Measurements from ENCODE around the gene NDUFB7. TPM values are rescaled to one million over a fixed set of nuclear protein-coding genes. Genes with fewer than 3 reads are reported as not detected.

The NDUFB7 gene
- total RNA-seq, 1 experiment from 2014 or later = 192 TPM

- Histone ChIP-seq H3K79me2 (ENCODE audit: low read depth) (peaks cover 82% of the 10 kb centered on the region), H3K27me3 (ENCODE audit: insufficient read depth, low read depth) (no peaks in the 10 kb centered on the region), H3K4me2 (no peak overlapping the region), H3K27ac (no peak overlapping the region), H3K4me1 (replicated peaks; ENCODE audit: insufficient read depth) (peaks cover 16% of the 10 kb centered on the region), H3K4me3 (no peak overlapping the region), H3K9me2 (ENCODE audit: insufficient read depth) (no peaks in the 10 kb centered on the region), H4K20me1 (ENCODE audit: insufficient read depth) (peaks cover 56% of the 10 kb centered on the region), H3K36me3 (ENCODE audit: low read depth) (no peaks in the 10 kb centered on the region), H2AFZ (no peak overlapping the region), H3K9me3 (ENCODE audit: insufficient read depth, low read depth) (no peaks in the 10 kb centered on the region), H3F3A (ENCODE audit: insufficient read depth, low read depth) (peaks cover 18% of the 10 kb centered on the region)
- intact Hi-C loops (cut with micrococcal nuclease; ENCODE audit: unreplicated experiment) = no loop called here
- POLR2A ChIA-PET (ENCODE audit: unreplicated experiment) = no interaction called here
- BruUV-seq (replicated peaks) = no TSS peak
- CTCF ChIA-PET = no interaction called here
- DNase-seq = no peak
- TF ChIP-seq, protein P1, sequence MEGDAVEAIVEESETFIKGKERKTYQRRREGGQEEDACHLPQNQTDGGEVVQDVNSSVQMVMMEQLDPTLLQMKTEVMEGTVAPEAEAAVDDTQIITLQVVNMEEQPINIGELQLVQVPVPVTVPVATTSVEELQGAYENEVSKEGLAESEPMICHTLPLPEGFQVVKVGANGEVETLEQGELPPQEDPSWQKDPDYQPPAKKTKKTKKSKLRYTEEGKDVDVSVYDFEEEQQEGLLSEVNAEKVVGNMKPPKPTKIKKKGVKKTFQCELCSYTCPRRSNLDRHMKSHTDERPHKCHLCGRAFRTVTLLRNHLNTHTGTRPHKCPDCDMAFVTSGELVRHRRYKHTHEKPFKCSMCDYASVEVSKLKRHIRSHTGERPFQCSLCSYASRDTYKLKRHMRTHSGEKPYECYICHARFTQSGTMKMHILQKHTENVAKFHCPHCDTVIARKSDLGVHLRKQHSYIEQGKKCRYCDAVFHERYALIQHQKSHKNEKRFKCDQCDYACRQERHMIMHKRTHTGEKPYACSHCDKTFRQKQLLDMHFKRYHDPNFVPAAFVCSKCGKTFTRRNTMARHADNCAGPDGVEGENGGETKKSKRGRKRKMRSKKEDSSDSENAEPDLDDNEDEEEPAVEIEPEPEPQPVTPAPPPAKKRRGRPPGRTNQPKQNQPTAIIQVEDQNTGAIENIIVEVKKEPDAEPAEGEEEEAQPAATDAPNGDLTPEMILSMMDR (conservative IDR thresholded peaks at IDR 0.05) = no peak
- no peak for TF ChIP-seq EZH2 (IDR thresholded peaks at IDR 0.05; ENCODE audit: low read depth)
Measured at GRCh38 chr19:14540741-14541525, 30.9 kb downstream of the NDUFB7 start.

- H3K27me3 ChIP-seq (ENCODE audit: insufficient read depth, low read depth) = no peaks in the 10 kb centered on the region
- no TSS peak for BruUV-seq (replicated peaks)
- peak overlapping the region; percentile 51 for H3K4me3 ChIP-seq
- no peaks in the 10 kb centered on the region for H3K9me2 ChIP-seq (ENCODE audit: insufficient read depth)
- peak overlapping the region; percentile 66; the same call in 1 of the 2 replicates for H2AFZ ChIP-seq
- peaks cover 38% of the 10 kb centered on the region for H3F3A ChIP-seq (ENCODE audit: insufficient read depth, low read depth)
- ChIA-PET POLR2A (ENCODE audit: unreplicated experiment) (interaction anchor here (0.5 to 0.7 kb wide), 4 partner anchors 17 to 71 kb away, joined by 3 to 8 read pairs (median 4); no protein-coding TSS in a partner anchor), CTCF (no interaction called here)
- peak overlapping the region; percentile 20 for H3K27ac ChIP-seq
- intact Hi-C loops (cut with micrococcal nuclease; ENCODE audit: unreplicated experiment) = no loop called here
- peaks cover 81% of the 10 kb centered on the region for H3K79me2 ChIP-seq (ENCODE audit: low read depth)
- peak overlapping the region; percentile 76 for H3K4me2 ChIP-seq
- no peaks in the 10 kb centered on the region for H3K36me3 ChIP-seq (ENCODE audit: low read depth)
- H3K4me1 ChIP-seq (replicated peaks; ENCODE audit: insufficient read depth) = peaks cover 16% of the 10 kb centered on the region
- H3K9me3 ChIP-seq (ENCODE audit: insufficient read depth, low read depth) = no peaks in the 10 kb centered on the region
- TF ChIP-seq, protein P1 (conservative IDR thresholded peaks at IDR 0.05) = no peak
- no peak for TF ChIP-seq EZH2 (IDR thresholded peaks at IDR 0.05; ENCODE audit: low read depth)
- DNase-seq = peak; percentile 91
- H4K20me1 ChIP-seq (ENCODE audit: insufficient read depth) = peaks cover 50% of the 10 kb centered on the region
Measured at GRCh38 chr19:14536926-14537692, 34.8 kb downstream of the NDUFB7 start.

DNA sequence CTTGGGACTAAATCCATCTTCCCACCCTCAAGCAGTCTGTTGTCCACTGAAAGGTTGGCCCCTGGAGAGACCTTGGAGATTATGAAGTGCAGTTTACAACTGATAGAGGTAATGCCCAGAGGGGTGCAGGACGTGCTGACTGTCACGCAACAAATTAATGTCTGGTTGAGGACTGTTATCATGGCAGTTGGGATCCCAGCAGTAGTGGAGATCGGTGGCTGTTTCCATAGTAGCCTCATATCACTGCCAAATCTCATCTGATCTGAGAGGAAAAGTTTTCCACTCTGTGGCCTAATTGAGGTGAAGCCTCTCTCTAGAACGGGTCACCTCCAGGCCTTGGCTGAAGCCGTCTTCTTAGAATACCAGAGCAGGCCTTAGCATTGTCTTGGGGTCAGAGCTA is 38.4 kb downstream of the NDUFB7 start:
- Histone ChIP-seq H3K4me3 (no peak overlapping the region), H3K79me2 (ENCODE audit: low read depth) (peaks cover 76% of the 10 kb centered on the region), H3K9me2 (ENCODE audit: insufficient read depth) (no peaks in the 10 kb centered on the region), H3K4me2 (no peak overlapping the region), H3K27ac (no peak overlapping the region), H4K20me1 (ENCODE audit: insufficient read depth) (peaks cover 35% of the 10 kb centered on the region), H3K4me1 (replicated peaks; ENCODE audit: insufficient read depth) (peaks cover 28% of the 10 kb centered on the region), H3K27me3 (ENCODE audit: insufficient read depth, low read depth) (no peaks in the 10 kb centered on the region), H2AFZ (no peak overlapping the region), H3K36me3 (ENCODE audit: low read depth) (no peaks in the 10 kb centered on the region), H3K9me3 (ENCODE audit: insufficient read depth, low read depth) (no peaks in the 10 kb centered on the region), H3F3A (ENCODE audit: insufficient read depth, low read depth) (peaks cover 48% of the 10 kb centered on the region)
- ChIA-PET POLR2A (ENCODE audit: unreplicated experiment) (no interaction called here), CTCF (no interaction called here)
- TF ChIP-seq, protein P1 (conservative IDR thresholded peaks at IDR 0.05) = no peak
- no peak for TF ChIP-seq EZH2 (IDR thresholded peaks at IDR 0.05; ENCODE audit: low read depth)
- intact Hi-C loops (cut with micrococcal nuclease; ENCODE audit: unreplicated experiment) = no loop called here
- BruUV-seq (replicated peaks) = no TSS peak
- no peak for DNase-seq
